Measurements from ENCODE around the gene GPRIN3. TPM values are rescaled to one million over a fixed set of nuclear protein-coding genes. Genes with fewer than 3 reads are reported as not detected.

The GPRIN3 gene
- total and polyA plus RNA-seq, 10 of the 15 experiments (the other 5 are each of a cell fraction or from before 2014, with no cell fraction given): under 0.01 to 0.05 (median 0.01) TPM; not detected in 6

DNA sequence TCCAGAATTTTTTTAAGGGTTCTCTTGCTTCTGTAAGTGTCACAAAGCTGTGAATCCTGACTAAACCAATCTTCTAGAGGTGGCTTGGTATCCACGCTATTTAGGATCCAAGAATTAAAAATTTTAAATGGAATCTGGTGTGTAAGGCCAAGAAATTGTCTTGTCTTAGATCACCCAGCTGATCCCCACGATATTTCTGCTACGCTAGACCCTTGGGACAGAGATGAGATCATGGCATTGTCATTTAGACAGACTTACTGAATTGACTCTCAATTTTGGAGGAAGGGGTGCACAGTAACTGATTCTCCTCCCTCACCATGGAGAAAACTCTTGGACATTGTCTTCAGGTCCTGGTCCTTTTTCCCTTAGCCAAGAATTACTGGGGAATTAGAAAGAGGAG is 5.7 kb downstream of the GPRIN3 start (continued):
- TF ChIP-seq RUNX3 (IDR thresholded peaks at IDR 0.05; ENCODE audit: low read length): no peak
- TF ChIP-seq, protein P1, sequence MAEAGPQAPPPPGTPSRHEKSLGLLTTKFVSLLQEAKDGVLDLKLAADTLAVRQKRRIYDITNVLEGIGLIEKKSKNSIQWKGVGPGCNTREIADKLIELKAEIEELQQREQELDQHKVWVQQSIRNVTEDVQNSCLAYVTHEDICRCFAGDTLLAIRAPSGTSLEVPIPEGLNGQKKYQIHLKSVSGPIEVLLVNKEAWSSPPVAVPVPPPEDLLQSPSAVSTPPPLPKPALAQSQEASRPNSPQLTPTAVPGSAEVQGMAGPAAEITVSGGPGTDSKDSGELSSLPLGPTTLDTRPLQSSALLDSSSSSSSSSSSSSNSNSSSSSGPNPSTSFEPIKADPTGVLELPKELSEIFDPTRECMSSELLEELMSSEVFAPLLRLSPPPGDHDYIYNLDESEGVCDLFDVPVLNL (IDR thresholded peaks at IDR 0.05; ENCODE audit: low read depth, low read length): no peak
- TF ChIP-seq, protein P2, sequence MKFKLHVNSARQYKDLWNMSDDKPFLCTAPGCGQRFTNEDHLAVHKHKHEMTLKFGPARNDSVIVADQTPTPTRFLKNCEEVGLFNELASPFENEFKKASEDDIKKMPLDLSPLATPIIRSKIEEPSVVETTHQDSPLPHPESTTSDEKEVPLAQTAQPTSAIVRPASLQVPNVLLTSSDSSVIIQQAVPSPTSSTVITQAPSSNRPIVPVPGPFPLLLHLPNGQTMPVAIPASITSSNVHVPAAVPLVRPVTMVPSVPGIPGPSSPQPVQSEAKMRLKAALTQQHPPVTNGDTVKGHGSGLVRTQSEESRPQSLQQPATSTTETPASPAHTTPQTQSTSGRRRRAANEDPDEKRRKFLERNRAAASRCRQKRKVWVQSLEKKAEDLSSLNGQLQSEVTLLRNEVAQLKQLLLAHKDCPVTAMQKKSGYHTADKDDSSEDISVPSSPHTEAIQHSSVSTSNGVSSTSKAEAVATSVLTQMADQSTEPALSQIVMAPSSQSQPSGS (IDR thresholded peaks at IDR 0.05; ENCODE audit: low read length): no peak
- no peak for TF ChIP-seq CBX3 (IDR thresholded peaks at IDR 0.05; ENCODE audit: borderline replicate concordance, low read depth)
- TF ChIP-seq ZNF384 (IDR thresholded peaks at IDR 0.05; ENCODE audit: borderline replicate concordance, low read depth, low read length): no peak
- no peak for TF ChIP-seq RBBP5 (conservative IDR thresholded peaks at IDR 0.05)

DNA sequence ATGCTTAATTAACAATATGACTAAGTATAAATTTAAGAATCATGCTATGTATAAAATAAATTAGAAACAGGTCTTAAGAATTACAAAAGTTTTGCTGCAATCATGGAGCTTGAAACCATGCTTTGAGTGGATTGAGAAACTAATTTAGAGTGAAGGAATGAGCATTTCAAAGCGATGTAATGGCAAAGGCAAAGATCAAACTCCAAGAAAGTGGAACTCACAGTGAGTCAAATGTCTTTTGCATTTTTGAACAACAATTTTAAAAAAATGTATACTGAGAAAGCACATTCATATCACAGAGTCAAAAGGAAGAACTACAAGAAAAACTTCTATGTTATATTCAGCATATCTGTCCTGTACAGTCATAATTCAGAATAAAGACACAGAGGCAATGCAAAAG is 6.6 kb downstream of the GPRIN3 start:
- peaks cover 0 to 2% of the 10 kb centered on the region in 2 experiments; a peak in 1 of 4 replicates for H3K27me3 ChIP-seq (replicated peaks in 1 of 2; ENCODE audit: control insufficient read depth in 2 of 2, insufficient read depth in 2 of 2, low read length in 1 of 2)
- H3K4me1 ChIP-seq (ENCODE audit: control insufficient read depth, insufficient read depth, low read length): no peaks in the 10 kb centered on the region
- POLR2A ChIA-PET: no interaction called here
- no peaks in the 10 kb centered on the region for H3K9me3 ChIP-seq (replicated peaks; ENCODE audit: control insufficient read depth, insufficient read depth, low read length)
- H3K9ac ChIP-seq (ENCODE audit: control insufficient read depth, insufficient read depth, low read length): no peak overlapping the region
- H3K79me2 ChIP-seq (ENCODE audit: control insufficient read depth, insufficient read depth, low read length): no peaks in the 10 kb centered on the region
- WGBS (ENCODE audit: insufficient coverage, insufficient replicate concordance, low lambda C conversion rate, missing lambda C conversion rate): 0% methylated on average over 1 of the region's 1 CpG
- DNase-seq (ENCODE audit: low read depth, low spot score) (no peak), FAIRE-seq (no peak), ATAC-seq (no peak)
- SMC1A ChIA-PET (ENCODE audit: uncharacterized antibody, unreplicated experiment): interaction anchor here (1.0 kb wide), 1 partner anchor 33 kb away, joined by 3 read pairs; no protein-coding TSS in a partner anchor
- in situ Hi-C loops (cut with MboI): no loop called here
- no peaks in the 10 kb centered on the region for H3K36me3 ChIP-seq (ENCODE audit: control insufficient read depth in 2 of 2, insufficient read depth in 2 of 2, low read length in 1 of 2)
- CTCF ChIA-PET: interaction anchor here (2.2 kb wide), 1 partner anchor 74 kb away, joined by 5 read pairs; no protein-coding TSS in a partner anchor
- RAD21 ChIA-PET (ENCODE audit: unreplicated experiment): no interaction called here
- H2AFZ ChIP-seq (ENCODE audit: control insufficient read depth, low read depth, low read length): no peak overlapping the region
- intact Hi-C loops (cut with micrococcal nuclease; ENCODE audit: unreplicated experiment): no loop called here
- no TSS peak for BruUV-seq (replicated peaks)
- no peaks in the 10 kb centered on the region for H4K20me1 ChIP-seq (ENCODE audit: control insufficient read depth, insufficient read depth)
- H3K4me3 ChIP-seq: no peak overlapping the region
- no peak overlapping the region for H3K4me2 ChIP-seq (ENCODE audit: control insufficient read depth, insufficient read depth)
- H3K27ac ChIP-seq (ENCODE audit: control insufficient read depth, insufficient read depth): no peak overlapping the region
- TF ChIP-seq SUZ12 (IDR thresholded peaks at IDR 0.05; ENCODE audit: unreplicated experiment): no peak
- no peak for TF ChIP-seq BCL11A (IDR thresholded peaks at IDR 0.05; ENCODE audit: low read depth, low read length)
- no peak for TF ChIP-seq ZNF217 (IDR thresholded peaks at IDR 0.05)
- TF ChIP-seq REST (IDR thresholded peaks at IDR 0.05; ENCODE audit: low read depth, low read length): no peak
- TF ChIP-seq IRF4 (IDR thresholded peaks at IDR 0.05; ENCODE audit: low read depth, low read length): no peak
- TF ChIP-seq ATF7 (IDR thresholded peaks at IDR 0.05; ENCODE audit: low read depth): no peak
- no peak for TF ChIP-seq ESRRA (IDR thresholded peaks at IDR 0.05; ENCODE audit: low read length)
- no peak for TF ChIP-seq RELB (IDR thresholded peaks at IDR 0.05; ENCODE audit: low read depth)
- no peak for TF ChIP-seq HDAC2 (IDR thresholded peaks at IDR 0.05)
- no peak for TF ChIP-seq USF2 (IDR thresholded peaks at IDR 0.05; ENCODE audit: borderline replicate concordance, low read depth, low read length)
